ENCODE data around the gene SCG5. TPM values are rescaled to one million over a fixed set of nuclear protein-coding genes. Genes with fewer than 3 reads are reported as not detected.

Gene SCG5
- total and polyA plus RNA-seq, 2 donors (not counting 3 experiments of a cell fraction or from before 2014, with no cell fraction given) = 3.3 to 3.9 TPM

GRCh38 chr15:32657198-32657883, 15.8 kb downstream of the SCG5 start:
- Histone ChIP-seq H3K27ac (ENCODE audit: insufficient read depth, low read depth, low read length) (no peak overlapping the region), H3K36me3 (ENCODE audit: control insufficient read depth in 2 of 2, extremely low read depth in 1 of 2, insufficient read depth in 2 of 2, low read length in 2 of 2) (peaks cover 0 to 2% of the 10 kb centered on the region in 2 experiments), H4K20me1 (replicated peaks; ENCODE audit: control insufficient read depth, extremely low read depth, insufficient read depth, low read length) (no peaks in the 10 kb centered on the region), H3K9ac (replicated peaks; ENCODE audit: extremely low read depth, insufficient read depth, low read length) (no peak overlapping the region), H3K4me1 (ENCODE audit: control insufficient read depth, extremely low read depth, insufficient read depth, low read length) (peaks cover 7% of the 10 kb centered on the region), H3K4me2 (ENCODE audit: insufficient read depth, low read length) (peak overlapping the region; percentile 2), H3K79me2 (ENCODE audit: control insufficient read depth, insufficient read depth, low read length) (no peaks in the 10 kb centered on the region), H2AFZ (ENCODE audit: low read depth, low read length) (no peak overlapping the region), H3K4me3 (replicated peaks in 1 of 3; ENCODE audit: insufficient read depth in 1 of 3, low read depth in 1 of 3, low read length in 3 of 3) (no peak overlapping the region), H3K27me3 (ENCODE audit: control insufficient read depth in 2 of 2, insufficient read depth in 2 of 2, low read length in 2 of 2) (no peaks in the 10 kb centered on the region), H3K9me1 (replicated peaks; ENCODE audit: control insufficient read depth, extremely low read depth, insufficient read depth, low read length) (no peaks in the 10 kb centered on the region), H3K9me3 (replicated peaks; ENCODE audit: control insufficient read depth, insufficient read depth, low read length) (no peaks in the 10 kb centered on the region)
- CTCF ChIA-PET = interaction anchor here (0.6 to 9.5 kb wide), 9 partner anchors 8 to 476 kb away, joined by 3 to 226 read pairs (median 4); no protein-coding TSS in a partner anchor
- FAIRE-seq (peak; percentile 24), DNase-seq (ENCODE audit: low read depth, low spot score) (no peak)
- TF ChIP-seq EZH2 (IDR thresholded peaks at IDR 0.05; ENCODE audit: borderline replicate concordance, low read depth, low read length, severe bottlenecking) = no peak
- no peak for TF ChIP-seq JUN (IDR thresholded peaks at IDR 0.05; ENCODE audit: borderline replicate concordance, insufficient read depth, insufficient read length, low read depth)
- no peak for TF ChIP-seq FOS (IDR thresholded peaks at IDR 0.05; ENCODE audit: borderline replicate concordance, insufficient read depth, low read length)
- no peak for TF ChIP-seq GATA2 (IDR thresholded peaks at IDR 0.05; ENCODE audit: insufficient read depth, insufficient read length, low read depth, low read length)
- TF ChIP-seq MYC (IDR thresholded peaks at IDR 0.05; ENCODE audit: low read depth, low read length) = no peak
- TF ChIP-seq MAX (IDR thresholded peaks at IDR 0.05; ENCODE audit: insufficient read depth, insufficient read length) = no peak
- no peak for TF ChIP-seq POLR2A (IDR thresholded peaks at IDR 0.05; ENCODE audit: low read depth, low read length)
- no peak for TF ChIP-seq POLR2AphosphoS5 (IDR thresholded peaks at IDR 0.05; ENCODE audit: insufficient read depth, low read depth, low read length)
- no peak for TF ChIP-seq CTCF (IDR thresholded peaks at IDR 0.05; ENCODE audit: extremely low read depth in 1 of 2, insufficient read depth in 1 of 2, low read depth in 1 of 2, low read length in 2 of 2)
- intact Hi-C loops (cut with micrococcal nuclease) (no loop called here), dilution Hi-C loops (cut with MboI; ENCODE audit: extremely low pct_ligation_motif_present, low sequenced_read_pairs) (no loop called here)
- no TSS peak for BruUV-seq (replicated peaks)
- POLR2A ChIA-PET = no interaction called here
